Neural cell (in vitro differentiated cells): ENCODE data around the gene KRTAP1-4. TPM values are rescaled to one million over a fixed set of nuclear protein-coding genes. Genes with fewer than 3 reads are reported as not detected.

ENCODE experiments used
- H2AFZ ChIP-seq: fragments of 200-600, 300-800 bp; sonication (generic), shearing (Covaris generic); 2 replicates; pipeline ENCODE4 v1.6.0; 2014; ENCODE audit warnings: low read depth, mild to moderate bottlenecking, antibody characterized with exemption, low read length, moderate library complexity
- H3F3A ChIP-seq: fragments of 200-600 bp; shearing (Covaris generic); 2 replicates; pipeline ENCODE4 v1.6.1; 2016; ENCODE audit warnings: mild to moderate bottlenecking, moderate library complexity, mixed read lengths, antibody characterized with exemption, low read length; ENCODE audit not compliant: insufficient read depth, poor library complexity, severe bottlenecking
- H3K27ac ChIP-seq: fragments of 200-600, 300-800 bp; sonication (generic), shearing (Covaris generic); 2 replicates; pipeline ENCODE4 v1.5.1; 2014; ENCODE audit warnings: mild to moderate bottlenecking, low read length, moderate library complexity
- H3K27me3 ChIP-seq: fragments of 300-800, 200-600 bp; sonication (generic), shearing (Covaris generic); 2 replicates; pipeline ENCODE4 v1.6.0; 2014; ENCODE audit warnings: mild to moderate bottlenecking, low read depth, low read length, moderate library complexity; ENCODE audit not compliant: insufficient read depth
- H3K36me3 ChIP-seq: fragments of 300-800, 200-600 bp; sonication (generic), shearing (Covaris generic); 2 replicates; pipeline ENCODE4 v1.5.1; 2014; ENCODE audit warnings: mild to moderate bottlenecking, antibody characterized with exemption, low read length, moderate library complexity; ENCODE audit not compliant: insufficient read depth
- H3K4me2 ChIP-seq: fragments of 300-800, 200-600 bp; sonication (generic), shearing (Covaris generic); 2 replicates; pipeline ENCODE4 v1.6.0; 2014; ENCODE audit warnings: mild to moderate bottlenecking, low read length
- H3K4me3 ChIP-seq: fragments of 300-800, 200-600 bp; sonication (generic), shearing (Covaris generic); 2 replicates; pipeline ENCODE4 v1.5.1; 2014; ENCODE audit warnings: mild to moderate bottlenecking, low read length, moderate library complexity
- H3K79me2 ChIP-seq: fragments of 200-600 bp; shearing (Covaris generic); replicated peaks from 2 replicates; pipeline ENCODE4 v1.6.0; 2014; ENCODE audit warnings: mild to moderate bottlenecking, low read length, moderate library complexity; ENCODE audit not compliant: insufficient read depth
- H3K9ac ChIP-seq: fragments of 300-800, 200-600 bp; sonication (generic), shearing (Covaris generic); 2 replicates; pipeline ENCODE4 v1.6.1; 2016; ENCODE audit warnings: mild to moderate bottlenecking, low read length, mixed read lengths
- H3K9me2 ChIP-seq: fragments of 200-600 bp; shearing (Covaris generic); 2 replicates; pipeline ENCODE4 v1.6.1; 2016; ENCODE audit warnings: mild to moderate bottlenecking, low read length, mixed read lengths; ENCODE audit not compliant: insufficient read depth
- H3K9me3 ChIP-seq: fragments of 200-600, 300-800 bp; sonication (generic), shearing (Covaris generic); 2 replicates; pipeline ENCODE4 v1.6.1; 2016; ENCODE audit warnings: mild to moderate bottlenecking, mixed run types, low read length, moderate library complexity, mixed read lengths
- H4K20me1 ChIP-seq: fragments of 200-600 bp; shearing (Covaris generic); 2 replicates; pipeline ENCODE4 v1.6.1; 2016; ENCODE audit warnings: mild to moderate bottlenecking, mixed run types; ENCODE audit not compliant: insufficient read depth
- EP300 ChIP-seq: fragments of 450-650 bp; conservative IDR thresholded peaks from 2 replicates; pipeline ENCODE4 v1.6.1; 2014; ENCODE audit warnings: antibody characterized with exemption, mild to moderate bottlenecking, moderate library complexity; ENCODE audit not compliant: poor library complexity, severe bottlenecking
- EZH2 ChIP-seq: fragments of 200-600, 300-800 bp; shearing (Covaris generic), sonication (generic); IDR thresholded peaks from 2 replicates; pipeline ENCODE4 v1.6.1; 2014; ENCODE audit warnings: antibody characterized with exemption, low read length, borderline replicate concordance, mild to moderate bottlenecking; ENCODE audit not compliant: insufficient read depth, poor library complexity, severe bottlenecking
- MXI1 ChIP-seq: fragments of 450-650 bp; conservative IDR thresholded peaks from 2 replicates; pipeline ENCODE4 v1.6.1; 2014; ENCODE audit warnings: antibody characterized with exemption, mild to moderate bottlenecking; ENCODE audit not compliant: poor library complexity, severe bottlenecking
- POLR2AphosphoS5 ChIP-seq: IDR thresholded peaks from 2 replicates; pipeline ENCODE4 v1.6.1; 2012
- RAD21 ChIP-seq: fragments of 450-650 bp; conservative IDR thresholded peaks from 2 replicates; pipeline ENCODE4 v1.6.1; 2014; ENCODE audit warnings: antibody characterized with exemption, mild to moderate bottlenecking, moderate library complexity
- SMC3 ChIP-seq: fragments of 450-650 bp; conservative IDR thresholded peaks from 2 replicates; pipeline ENCODE4 v1.6.1; 2014; ENCODE audit warnings: antibody characterized with exemption, mild to moderate bottlenecking, moderate library complexity; ENCODE audit not compliant: poor library complexity
- TAF1 ChIP-seq: IDR thresholded peaks from 2 replicates; pipeline ENCODE4 v1.6.1; 2012; ENCODE audit warnings: low read depth
- polyA plus RNA-seq: library from polyadenylated mRNA; depleted of rRNA; stranded (reverse); fragments of >200 nt; gene quantifications from 2 replicates; pipeline ENCODE4 v1.2.3, GENCODE V29; 2014
- TF ChIP-seq, protein P1 (sequence below): fragments of 450-650 bp; IDR thresholded peaks from 2 replicates; pipeline ENCODE4 v1.5.1; 2014; ENCODE audit warnings: antibody characterized with exemption, mild to moderate bottlenecking, moderate library complexity; ENCODE audit not compliant: poor library complexity, severe bottlenecking
- TF ChIP-seq, protein P2 (sequence below): IDR thresholded peaks from 2 replicates; pipeline ENCODE4 v1.6.1; 2012; ENCODE audit warnings: borderline replicate concordance

Gene KRTAP1-4
- polyA plus RNA-seq, 1 donor from 2014 or later, result not detected

DNA sequence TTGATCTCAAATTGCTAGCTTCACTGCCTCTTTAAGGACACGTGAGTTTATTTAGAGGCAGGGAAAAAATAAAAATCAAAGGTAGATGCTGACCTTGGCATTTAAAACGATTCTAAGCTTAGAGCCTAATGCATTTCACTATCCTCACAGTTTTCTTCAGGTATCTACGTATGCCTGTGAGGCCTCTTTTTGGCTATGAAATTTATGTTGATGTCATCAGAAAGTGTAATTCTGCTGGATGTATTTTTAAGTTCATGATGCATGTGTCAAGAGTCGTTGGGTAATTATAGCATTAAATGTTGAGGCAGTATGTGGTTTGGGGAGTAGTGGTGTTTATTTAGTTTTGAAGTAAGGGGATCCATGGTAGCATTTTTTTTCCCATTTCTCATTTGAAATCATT is 26.1 kb downstream of the KRTAP1-4 start:
- no peaks in the 10 kb centered on the region for H3K79me2 ChIP-seq
- no peaks in the 10 kb centered on the region for H4K20me1 ChIP-seq
- H3K9me2 ChIP-seq, result no peaks in the 10 kb centered on the region
- no peak overlapping the region for H3K9ac ChIP-seq
- no peaks in the 10 kb centered on the region for H3K27me3 ChIP-seq
- H3K36me3 ChIP-seq, result no peaks in the 10 kb centered on the region
- TF ChIP-seq, protein P1, sequence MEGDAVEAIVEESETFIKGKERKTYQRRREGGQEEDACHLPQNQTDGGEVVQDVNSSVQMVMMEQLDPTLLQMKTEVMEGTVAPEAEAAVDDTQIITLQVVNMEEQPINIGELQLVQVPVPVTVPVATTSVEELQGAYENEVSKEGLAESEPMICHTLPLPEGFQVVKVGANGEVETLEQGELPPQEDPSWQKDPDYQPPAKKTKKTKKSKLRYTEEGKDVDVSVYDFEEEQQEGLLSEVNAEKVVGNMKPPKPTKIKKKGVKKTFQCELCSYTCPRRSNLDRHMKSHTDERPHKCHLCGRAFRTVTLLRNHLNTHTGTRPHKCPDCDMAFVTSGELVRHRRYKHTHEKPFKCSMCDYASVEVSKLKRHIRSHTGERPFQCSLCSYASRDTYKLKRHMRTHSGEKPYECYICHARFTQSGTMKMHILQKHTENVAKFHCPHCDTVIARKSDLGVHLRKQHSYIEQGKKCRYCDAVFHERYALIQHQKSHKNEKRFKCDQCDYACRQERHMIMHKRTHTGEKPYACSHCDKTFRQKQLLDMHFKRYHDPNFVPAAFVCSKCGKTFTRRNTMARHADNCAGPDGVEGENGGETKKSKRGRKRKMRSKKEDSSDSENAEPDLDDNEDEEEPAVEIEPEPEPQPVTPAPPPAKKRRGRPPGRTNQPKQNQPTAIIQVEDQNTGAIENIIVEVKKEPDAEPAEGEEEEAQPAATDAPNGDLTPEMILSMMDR, result no peak
- TF ChIP-seq EP300 (no peak), SMC3 (no peak)
- no peak overlapping the region for H2AFZ ChIP-seq
- H3K9me3 ChIP-seq, result no peaks in the 10 kb centered on the region
- no peak overlapping the region for H3K27ac ChIP-seq
- H3K4me2 ChIP-seq, result no peak overlapping the region
- H3F3A ChIP-seq, result no peaks in the 10 kb centered on the region
- no peak overlapping the region for H3K4me3 ChIP-seq

DNA sequence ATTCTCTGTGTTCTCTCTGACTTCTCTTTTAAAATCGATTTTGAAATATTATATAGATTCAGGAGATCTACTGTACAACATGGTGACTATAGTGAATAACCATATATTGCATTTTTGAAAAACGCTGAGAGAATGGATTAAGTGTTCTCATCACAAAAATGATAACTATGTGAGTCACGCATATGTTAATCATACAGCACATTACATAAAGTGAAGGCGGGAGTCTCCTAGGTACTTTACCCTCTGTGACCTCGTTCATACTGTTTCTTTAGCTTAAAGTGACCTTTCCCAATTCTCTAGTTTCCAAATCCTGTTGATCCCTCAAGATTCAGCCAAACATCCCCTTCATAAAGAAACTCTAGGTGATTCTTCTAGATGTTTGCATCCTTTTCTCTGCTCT is 27.2 kb downstream of the KRTAP1-4 start:
- no peaks in the 10 kb centered on the region for H3K9me2 ChIP-seq
- no peaks in the 10 kb centered on the region for H3K36me3 ChIP-seq
- TF ChIP-seq RAD21, result no peak
- no peak for TF ChIP-seq EZH2
- TF ChIP-seq, protein P1, result no peak
- no peaks in the 10 kb centered on the region for H3K9me3 ChIP-seq
- H3K27ac ChIP-seq, result no peak overlapping the region
- no peak overlapping the region for H3K4me3 ChIP-seq
- H3K9ac ChIP-seq, result no peak overlapping the region
- H3F3A ChIP-seq, result no peaks in the 10 kb centered on the region
- no peak overlapping the region for H3K4me2 ChIP-seq
- H3K27me3 ChIP-seq, result no peaks in the 10 kb centered on the region
- H2AFZ ChIP-seq, result no peak overlapping the region
- no peaks in the 10 kb centered on the region for H4K20me1 ChIP-seq
- H3K79me2 ChIP-seq, result no peaks in the 10 kb centered on the region

DNA sequence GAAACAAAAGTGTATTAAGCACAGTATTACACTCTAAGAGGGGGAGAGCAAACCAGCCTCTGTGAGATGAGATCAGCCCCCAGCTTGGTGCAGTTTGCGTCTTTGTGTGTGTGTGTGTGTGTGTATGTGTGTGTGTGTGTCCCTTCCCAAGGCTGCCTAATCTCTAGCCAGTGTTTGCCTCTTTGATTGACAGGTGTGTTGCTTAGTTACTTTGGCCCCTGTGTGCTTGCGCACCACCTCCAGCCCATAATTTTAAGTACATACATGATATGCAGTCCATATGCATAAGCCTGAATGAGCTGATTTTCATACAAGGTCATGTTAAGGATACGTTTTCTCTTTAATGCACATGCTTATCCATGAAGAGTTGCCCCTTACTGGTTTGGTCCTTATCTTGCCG is 28.2 kb downstream of the KRTAP1-4 start:
- TF ChIP-seq, protein P2, sequence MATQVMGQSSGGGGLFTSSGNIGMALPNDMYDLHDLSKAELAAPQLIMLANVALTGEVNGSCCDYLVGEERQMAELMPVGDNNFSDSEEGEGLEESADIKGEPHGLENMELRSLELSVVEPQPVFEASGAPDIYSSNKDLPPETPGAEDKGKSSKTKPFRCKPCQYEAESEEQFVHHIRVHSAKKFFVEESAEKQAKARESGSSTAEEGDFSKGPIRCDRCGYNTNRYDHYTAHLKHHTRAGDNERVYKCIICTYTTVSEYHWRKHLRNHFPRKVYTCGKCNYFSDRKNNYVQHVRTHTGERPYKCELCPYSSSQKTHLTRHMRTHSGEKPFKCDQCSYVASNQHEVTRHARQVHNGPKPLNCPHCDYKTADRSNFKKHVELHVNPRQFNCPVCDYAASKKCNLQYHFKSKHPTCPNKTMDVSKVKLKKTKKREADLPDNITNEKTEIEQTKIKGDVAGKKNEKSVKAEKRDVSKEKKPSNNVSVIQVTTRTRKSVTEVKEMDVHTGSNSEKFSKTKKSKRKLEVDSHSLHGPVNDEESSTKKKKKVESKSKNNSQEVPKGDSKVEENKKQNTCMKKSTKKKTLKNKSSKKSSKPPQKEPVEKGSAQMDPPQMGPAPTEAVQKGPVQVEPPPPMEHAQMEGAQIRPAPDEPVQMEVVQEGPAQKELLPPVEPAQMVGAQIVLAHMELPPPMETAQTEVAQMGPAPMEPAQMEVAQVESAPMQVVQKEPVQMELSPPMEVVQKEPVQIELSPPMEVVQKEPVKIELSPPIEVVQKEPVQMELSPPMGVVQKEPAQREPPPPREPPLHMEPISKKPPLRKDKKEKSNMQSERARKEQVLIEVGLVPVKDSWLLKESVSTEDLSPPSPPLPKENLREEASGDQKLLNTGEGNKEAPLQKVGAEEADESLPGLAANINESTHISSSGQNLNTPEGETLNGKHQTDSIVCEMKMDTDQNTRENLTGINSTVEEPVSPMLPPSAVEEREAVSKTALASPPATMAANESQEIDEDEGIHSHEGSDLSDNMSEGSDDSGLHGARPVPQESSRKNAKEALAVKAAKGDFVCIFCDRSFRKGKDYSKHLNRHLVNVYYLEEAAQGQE, result no peak
- TF ChIP-seq EZH2, result no peak
- TF ChIP-seq MXI1, result no peak
- no peak for TF ChIP-seq TAF1
- no peak for TF ChIP-seq EP300
- TF ChIP-seq RAD21, result no peak
- no peak for TF ChIP-seq SMC3
- TF ChIP-seq POLR2AphosphoS5, result no peak
- TF ChIP-seq, protein P1, result no peak
- Histone ChIP-seq H3K79me2 (no peaks in the 10 kb centered on the region), H3K36me3 (no peaks in the 10 kb centered on the region), H2AFZ (no peak overlapping the region), H3F3A (no peaks in the 10 kb centered on the region), H3K27ac (no peak overlapping the region), H3K9me3 (no peaks in the 10 kb centered on the region), H4K20me1 (no peaks in the 10 kb centered on the region), H3K4me3 (no peak overlapping the region), H3K9me2 (no peaks in the 10 kb centered on the region), H3K27me3 (no peaks in the 10 kb centered on the region), H3K4me2 (no peak overlapping the region), H3K9ac (no peak overlapping the region)
